HG02571 (cell line): ENCODE results near the gene TTC24.
"Not testable (repeated sequence)": the region's sequence is repeated elsewhere in the genome, so short reads cannot be mapped to it uniquely, and the experiment has no call there.

ENCODE experiments used
- ATAC-seq: cut with Tn5 transposase; IDR thresholded peaks from one replicate; pipeline ENCODE4 v1.9.1; 2021; ENCODE audit warnings: mild to moderate bottlenecking, moderate library complexity; ENCODE audit not compliant: unreplicated experiment

The TTC24 gene

DNA sequence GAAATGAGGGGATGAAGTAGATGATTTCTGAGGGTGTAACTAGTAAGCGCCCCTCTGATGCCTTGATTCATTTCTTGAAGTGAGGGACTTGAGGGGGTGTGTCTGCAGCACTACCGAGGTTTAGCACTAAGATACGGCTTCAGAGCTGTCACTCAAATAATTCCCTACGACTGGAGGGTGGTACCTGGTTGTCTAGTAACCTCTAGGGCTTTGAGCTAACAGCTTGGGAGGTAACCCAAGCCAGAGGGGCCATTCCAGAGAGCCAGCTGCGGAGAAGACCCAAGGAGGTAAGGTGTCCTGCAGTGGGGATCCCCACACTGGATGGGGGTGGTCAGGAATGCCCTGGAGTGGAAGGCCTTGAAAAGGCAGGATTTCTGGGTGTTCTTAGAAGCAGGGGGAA, at the start of gene TTC24:
TTC24 (plus strand) TSS at position 252 of the 400 bp plus-strand sequence. CDS start 1,642 bp downstream, outside the sequence.
- ATAC-seq: no peak

DNA sequence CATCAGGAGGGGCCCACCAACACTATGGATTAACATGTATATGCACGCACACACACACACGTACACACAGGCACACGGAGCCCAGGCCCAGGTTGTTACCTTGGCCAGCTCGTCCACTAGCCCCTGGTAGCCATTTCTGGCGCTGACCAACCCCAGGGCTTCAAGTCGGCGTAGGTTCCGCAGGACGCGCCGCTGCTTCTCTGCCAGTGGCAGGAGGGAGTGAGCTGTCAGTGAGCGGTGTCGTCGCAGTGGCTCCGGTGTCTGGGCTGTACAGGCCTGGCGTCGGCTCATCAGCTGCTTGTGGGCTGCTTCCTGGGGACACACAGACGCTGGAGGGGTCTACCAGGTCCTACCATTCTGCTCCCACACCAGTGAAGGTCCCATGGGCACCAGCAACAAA, 49.5 kb upstream of the TTC24 start:
- ATAC-seq: no peak

DNA sequence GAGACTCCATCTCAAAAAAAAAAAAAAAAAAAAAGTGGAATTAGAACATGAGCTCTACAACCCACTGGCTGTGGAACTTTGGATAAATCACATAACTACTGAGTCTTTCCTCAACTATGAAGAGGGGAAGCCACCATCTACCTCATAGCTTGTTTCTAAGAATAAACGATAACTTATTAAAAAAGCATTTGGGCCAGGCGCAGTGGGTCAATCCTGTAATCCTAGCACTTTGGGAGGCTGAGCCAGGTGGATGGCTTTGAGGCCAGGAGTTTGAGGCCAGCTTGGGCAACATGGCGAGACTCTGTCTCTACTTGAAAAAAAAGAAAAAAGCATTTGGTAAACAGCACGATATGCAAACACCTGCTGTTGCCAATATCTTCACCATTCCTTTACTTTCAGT, 47.1 kb upstream of the TTC24 start:
- no peak for ATAC-seq

DNA sequence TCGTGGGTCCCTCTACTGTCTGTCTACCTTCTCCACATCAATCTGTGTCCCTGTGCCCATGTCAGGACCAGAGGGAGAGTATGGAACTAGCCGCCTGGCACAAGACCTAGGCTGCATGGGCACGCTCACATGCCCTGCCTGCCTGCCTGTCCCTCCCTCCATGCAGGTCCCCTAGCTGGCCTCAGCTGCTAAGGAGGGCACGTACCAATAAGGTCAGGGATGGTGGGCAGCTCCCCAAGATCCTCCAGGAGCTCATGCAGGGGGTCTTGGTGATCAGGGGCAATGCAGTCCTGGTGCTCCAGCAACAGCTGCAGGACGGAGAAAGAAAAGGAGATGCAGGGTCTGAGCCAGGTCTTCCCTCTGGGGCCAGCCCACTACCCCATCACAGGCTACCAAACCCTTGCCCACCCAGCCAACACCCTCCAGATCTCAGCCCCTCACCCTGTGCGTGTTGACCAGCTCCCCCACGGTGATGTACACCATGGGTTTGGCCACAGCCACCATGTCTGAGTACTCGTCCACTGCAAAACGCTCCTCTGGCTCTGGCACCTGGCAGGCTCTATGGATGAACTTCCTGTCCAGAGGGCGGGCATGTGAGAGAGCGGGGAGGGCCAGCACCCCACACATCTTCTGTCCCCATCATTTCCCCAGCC, 45.8 kb upstream of the TTC24 start:
- no peak for ATAC-seq

- ATAC-seq: no peak
Measured at GRCh38 chr1:156534424-156535060, 45.0 kb upstream of the TTC24 start.

GRCh38 chr1:156537027-156537426, 42.5 kb upstream of the TTC24 start:
- ATAC-seq: no peak

DNA sequence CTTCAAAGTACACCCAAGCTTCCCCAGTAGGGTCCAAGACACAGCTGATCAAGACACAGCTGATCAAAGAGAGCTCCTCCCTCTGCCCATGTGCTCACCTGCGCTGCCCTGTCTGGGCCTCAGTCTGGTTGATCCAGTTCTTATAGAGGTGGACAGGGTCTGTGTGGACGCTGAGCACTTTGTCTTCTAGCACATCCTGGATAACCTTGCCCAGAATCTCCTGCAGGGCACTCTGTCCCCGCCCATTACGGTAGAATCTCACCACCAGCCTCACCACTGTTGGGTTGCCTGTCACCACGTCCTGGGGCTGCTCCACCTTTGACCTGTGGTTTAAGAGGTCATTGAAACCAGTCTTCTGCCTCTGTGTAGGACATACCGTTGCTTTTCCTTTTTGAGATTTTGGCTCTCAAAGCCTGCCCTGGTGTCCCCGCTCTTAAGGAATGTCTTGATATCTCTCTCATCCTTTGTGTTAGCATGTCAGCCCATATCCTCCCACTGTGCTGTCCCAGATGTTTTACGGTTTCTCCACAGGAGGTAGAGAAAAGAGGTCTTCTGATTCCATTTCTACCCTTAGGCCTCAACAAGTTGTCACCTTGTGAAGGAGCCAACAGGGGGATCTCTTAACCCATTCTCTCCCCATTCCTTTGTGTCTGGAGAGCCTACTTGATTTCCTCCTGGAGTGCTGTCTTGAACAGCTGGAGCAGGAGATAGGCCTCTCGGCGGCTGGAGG, 40.6 kb upstream of the TTC24 start:
- ATAC-seq: no peak

GRCh38 chr1:156539818-156540355, 39.6 kb upstream of the TTC24 start:
- no peak for ATAC-seq

DNA sequence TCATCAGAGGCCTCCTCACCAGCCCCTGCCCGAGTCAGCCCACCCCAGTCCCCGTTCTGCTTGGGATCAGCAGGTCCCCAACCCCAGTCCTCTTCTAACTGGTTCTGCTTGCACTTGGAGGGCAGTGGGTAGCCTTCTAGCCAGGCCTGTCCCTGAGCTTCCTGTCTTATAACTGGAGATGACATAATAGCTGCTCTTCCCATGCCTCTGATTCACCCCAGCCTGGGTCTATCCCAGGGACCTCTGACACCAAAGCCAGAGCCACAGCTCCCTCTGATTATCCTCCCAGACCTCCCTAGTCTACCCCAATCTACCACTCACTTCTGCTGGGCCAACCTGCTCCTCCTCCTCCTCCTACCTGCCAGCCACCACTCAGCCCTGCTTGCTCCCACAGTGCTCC, 38.6 kb upstream of the TTC24 start:
- ATAC-seq: no peak

DNA sequence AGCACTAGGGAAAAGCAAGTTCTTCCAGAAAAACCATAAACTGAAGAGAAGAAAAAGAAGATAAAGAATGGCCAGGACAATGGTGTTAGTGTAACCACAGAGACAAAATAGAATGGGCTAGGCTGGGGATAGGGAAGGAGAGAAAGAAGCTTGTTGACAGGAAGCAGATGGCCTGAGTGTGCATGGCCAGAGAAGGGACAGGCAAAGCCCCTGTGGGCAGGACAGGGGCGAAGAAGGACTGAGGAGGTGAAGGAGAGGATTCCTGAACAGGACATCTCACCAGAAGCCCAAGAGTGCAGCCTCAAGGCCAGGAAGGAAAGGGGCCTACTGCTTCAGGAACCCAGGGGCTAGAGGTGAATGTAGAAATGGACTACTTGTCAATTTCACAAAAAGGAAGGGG, 36.5 kb upstream of the TTC24 start:
- ATAC-seq: no peak

DNA sequence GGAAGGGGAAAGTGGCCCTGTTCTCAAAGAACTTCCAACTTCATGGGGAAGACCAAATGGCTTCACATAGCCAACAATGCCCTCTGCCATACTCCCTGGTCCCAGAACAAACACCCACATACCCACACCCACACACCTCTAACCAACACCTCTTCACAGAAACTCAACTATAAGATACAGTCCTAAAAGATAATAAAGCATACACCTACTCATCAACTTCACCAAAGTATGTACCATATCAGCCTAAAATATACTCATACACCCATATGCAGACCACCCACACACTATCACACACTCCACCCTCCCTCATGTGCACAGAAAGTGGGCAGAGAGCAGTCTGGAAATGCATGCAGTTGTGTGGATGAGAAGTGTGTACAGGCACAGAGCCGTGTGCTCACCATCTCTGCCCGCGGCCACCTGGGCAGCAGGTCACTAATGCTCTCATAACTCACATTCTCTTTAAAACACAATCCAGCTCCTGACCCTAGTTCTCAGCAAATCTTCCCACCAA, 34.9 kb upstream of the TTC24 start:
- ATAC-seq: no peak

DNA sequence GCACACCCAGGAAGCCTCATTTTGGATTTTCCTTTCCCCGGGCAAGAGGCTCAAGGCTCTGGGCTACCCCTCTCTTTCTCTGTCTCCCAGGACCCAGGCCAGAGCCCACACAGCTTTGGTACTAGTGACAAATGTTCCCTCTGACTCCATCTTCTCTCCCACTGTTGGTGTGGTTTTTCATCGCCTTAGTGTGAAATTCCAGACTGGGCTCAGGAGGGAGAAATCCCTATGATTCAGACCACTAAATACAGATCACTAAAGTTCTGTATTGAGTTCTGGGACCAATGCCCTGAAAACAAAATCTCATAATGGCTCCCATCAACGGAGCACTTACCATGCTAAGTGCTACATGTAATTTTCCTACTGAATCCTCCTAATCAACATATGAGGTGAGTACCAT, 33.3 kb upstream of the TTC24 start:
- ATAC-seq: no peak

GRCh38 chr1:156547434-156547833, 32.1 kb upstream of the TTC24 start:
- ATAC-seq: no peak

GRCh38 chr1:156547982-156548381, 31.5 kb upstream of the TTC24 start:
- no peak for ATAC-seq

GRCh38 chr1:156549390-156549789, 30.1 kb upstream of the TTC24 start:
- no peak for ATAC-seq

DNA sequence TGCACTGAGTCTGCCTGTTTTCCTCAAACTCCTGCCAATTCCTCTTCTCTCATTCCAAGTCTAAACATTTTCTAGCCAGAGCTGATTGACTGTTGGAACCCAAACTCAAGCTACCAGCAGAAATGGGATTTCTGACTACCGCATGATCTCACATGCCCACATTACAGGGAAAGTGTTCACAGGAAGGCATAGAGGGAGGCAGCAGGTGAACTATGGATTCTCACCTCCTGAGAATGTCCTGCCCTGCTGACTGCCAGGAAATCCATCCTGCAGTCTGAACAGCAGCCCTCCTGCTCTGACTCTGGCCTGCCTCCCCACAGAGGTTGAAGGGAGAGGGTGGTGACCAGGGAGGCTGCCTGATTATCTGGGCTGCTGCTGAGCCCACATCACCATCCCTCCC, 29.7 kb upstream of the TTC24 start:
- no peak for ATAC-seq

DNA sequence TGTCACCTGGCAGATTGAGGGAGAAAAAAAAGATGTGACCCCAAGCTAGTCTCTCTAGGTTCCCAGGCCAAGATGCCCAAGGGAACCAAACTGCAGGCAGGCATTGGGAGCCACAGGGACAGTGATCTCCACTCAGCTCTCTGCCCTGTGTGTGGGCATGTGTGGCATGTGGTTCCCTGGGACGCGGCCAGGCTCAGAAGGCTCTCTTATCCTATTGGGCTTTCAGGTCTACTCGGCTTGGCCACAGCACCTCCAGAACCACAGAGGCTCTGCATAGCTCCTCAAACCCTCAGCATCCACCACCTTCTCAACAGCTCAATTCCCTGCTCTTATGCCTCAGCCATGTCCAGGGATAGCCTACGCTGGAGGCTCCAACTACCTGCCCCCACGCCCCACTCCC, 29.2 kb upstream of the TTC24 start:
- no peak for ATAC-seq

DNA sequence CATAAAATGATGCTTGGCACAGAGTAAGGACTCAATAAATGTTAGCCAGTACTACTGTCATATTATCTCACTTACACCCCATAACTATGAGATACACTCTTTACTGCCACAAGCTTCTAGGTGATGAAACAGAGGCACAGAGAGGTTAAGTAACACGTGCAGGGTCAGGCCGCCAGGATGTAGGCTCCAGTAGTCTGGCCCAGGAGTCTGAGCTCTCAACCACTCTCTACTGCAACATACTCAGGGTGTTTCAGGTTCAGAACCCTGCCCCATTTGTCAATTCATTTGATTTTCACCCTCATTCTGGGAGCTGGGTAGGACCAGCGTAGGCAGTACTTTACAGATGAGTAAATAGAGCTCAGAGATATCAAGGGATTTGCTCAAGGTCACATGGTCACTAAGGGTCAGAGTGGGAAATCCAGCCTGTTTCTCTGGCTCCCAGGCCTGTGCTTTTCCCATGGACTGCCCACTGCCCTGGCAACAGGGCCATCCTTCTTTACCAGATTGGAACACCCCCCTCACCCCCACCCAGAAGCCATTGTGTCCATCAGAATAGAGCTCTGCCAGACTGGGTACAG, 28.4 kb upstream of the TTC24 start:
- no peak for ATAC-seq

- ATAC-seq: no peak
Measured at GRCh38 chr1:156551869-156552268, 27.7 kb upstream of the TTC24 start.

DNA sequence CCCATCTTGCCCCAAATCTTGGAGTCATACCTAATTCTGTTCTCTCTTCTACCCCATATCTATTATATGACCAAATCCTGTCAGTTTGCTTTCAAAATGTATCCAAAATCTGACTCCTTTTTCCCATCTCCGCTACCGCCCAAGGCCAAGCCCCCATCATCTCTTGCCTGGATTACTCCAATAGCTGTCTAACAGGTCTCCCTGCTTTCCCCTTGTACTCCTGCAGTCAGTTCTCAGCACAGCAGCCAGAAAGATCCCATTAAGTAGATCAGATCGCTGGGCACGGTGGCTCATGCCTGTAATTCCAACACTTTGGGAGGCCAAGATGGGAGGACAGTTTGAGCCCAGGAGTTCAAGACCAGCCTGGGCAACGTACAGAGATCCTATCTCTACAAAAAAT, 27.0 kb upstream of the TTC24 start:
- no peak for ATAC-seq

DNA sequence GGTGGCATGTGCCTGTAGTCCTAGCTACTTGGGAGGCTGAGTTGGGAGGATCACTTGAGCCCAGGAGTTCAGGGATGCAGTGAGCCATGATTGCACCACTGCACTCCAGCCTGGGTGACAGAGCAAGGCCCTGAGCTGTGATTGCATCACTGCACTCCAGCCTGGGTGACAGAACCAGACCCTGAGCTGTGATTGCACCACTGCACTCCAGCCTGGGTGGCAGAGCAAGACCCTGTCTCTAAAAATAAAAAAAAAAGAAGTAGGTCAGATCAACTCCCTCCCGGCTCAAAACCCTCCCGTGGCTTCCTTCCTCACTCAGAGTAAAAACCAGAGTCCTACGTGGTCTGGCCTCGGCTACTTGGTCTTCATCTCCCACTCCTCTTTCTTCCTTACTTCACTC, 26.6 kb upstream of the TTC24 start:
- ATAC-seq: not testable (repeated sequence)
